Ishikawa (cell line): ENCODE results near the gene EIF2B4.

Experiments used
- CEBPB ChIP-seq: IDR thresholded peaks from 2 replicates; pipeline ENCODE4 v1.6.1; 2012
- CREB1 ChIP-seq: IDR thresholded peaks from 2 replicates; pipeline ENCODE4 v1.6.1; 2012; ENCODE audit warnings: low read depth
- EGR1 ChIP-seq: IDR thresholded peaks from 2 replicates; pipeline ENCODE4 v1.6.1; 2012
- EP300 ChIP-seq: IDR thresholded peaks from 2 replicates; pipeline ENCODE4 v1.6.1; 2012; ENCODE audit warnings: borderline replicate concordance
- FOXM1 ChIP-seq: IDR thresholded peaks from 2 replicates; pipeline ENCODE4 v1.6.1; 2012; ENCODE audit warnings: low read depth, borderline replicate concordance
- MAX ChIP-seq: IDR thresholded peaks from 2 replicates; pipeline ENCODE4 v1.6.1; 2012
- NFIC ChIP-seq: IDR thresholded peaks from 2 replicates; pipeline ENCODE4 v1.6.1; 2012
- RAD21 ChIP-seq: IDR thresholded peaks from 2 replicates; pipeline ENCODE4 v1.6.1; 2012; ENCODE audit warnings: low read depth
- REST ChIP-seq: IDR thresholded peaks from 2 replicates; pipeline ENCODE4 v1.6.1; 2012; ENCODE audit warnings: low read depth, mild to moderate bottlenecking
- TAF1 ChIP-seq: IDR thresholded peaks from 2 replicates; pipeline ENCODE4 v1.6.1; 2012; ENCODE audit warnings: low read depth, mild to moderate bottlenecking
- TCF12 ChIP-seq: IDR thresholded peaks from 2 replicates; pipeline ENCODE4 v1.6.1; 2012; ENCODE audit warnings: low read depth
- TEAD4 ChIP-seq: IDR thresholded peaks from 2 replicates; pipeline ENCODE4 v1.6.1; 2012
- YY1 ChIP-seq: IDR thresholded peaks from 2 replicates; pipeline ENCODE4 v1.6.1; 2012; ENCODE audit warnings: low read depth
- ZBTB7A ChIP-seq: IDR thresholded peaks from 2 replicates; pipeline ENCODE4 v1.6.1; 2012; ENCODE audit warnings: low read depth
- TF ChIP-seq, protein P1 (sequence below): IDR thresholded peaks from 2 replicates; pipeline ENCODE4 v1.6.1; 2012

EIF2B4 gene

DNA sequence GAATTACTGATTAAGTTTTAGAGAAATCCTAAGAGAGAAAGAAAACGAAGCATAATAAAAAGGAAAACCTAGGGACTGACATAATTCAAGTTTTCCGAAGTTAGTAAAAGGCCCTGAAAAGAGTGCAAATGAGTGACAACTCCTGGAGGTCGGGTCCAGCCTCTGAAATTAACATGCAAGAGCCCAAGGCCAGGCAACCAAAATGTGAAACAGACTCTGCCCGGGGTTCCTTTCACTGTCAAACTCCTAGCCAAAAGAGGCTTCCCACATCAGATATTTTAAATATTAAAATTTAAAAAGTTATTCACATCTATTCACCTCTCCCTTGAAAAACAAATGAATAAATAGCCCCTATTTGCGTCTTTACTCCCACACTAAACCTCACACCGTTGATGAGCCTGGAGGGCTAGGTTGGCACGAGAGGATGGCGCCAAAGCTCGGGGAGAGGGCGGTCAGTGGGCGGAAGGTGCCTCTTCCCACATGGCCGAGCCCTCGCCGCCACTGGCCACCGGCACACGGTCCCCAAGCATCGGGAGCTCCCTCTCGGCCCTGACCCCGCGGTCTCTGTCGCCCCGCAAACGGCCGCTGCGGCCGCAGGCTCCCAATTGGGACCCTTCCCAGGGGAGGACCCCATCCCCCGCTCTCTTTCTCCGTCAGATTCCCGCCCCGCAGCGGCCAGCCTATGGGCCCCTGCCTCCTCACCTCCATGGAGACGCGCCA lies 38.6 kb upstream of the EIF2B4 start:
- no peak for TF ChIP-seq MAX
- TF ChIP-seq EGR1 = 0 out of 2 replicates have a peak, but pooled peaks have one; percentile 10
- TF ChIP-seq, protein P1, sequence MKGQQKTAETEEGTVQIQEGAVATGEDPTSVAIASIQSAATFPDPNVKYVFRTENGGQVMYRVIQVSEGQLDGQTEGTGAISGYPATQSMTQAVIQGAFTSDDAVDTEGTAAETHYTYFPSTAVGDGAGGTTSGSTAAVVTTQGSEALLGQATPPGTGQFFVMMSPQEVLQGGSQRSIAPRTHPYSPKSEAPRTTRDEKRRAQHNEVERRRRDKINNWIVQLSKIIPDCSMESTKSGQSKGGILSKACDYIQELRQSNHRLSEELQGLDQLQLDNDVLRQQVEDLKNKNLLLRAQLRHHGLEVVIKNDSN = no peak
- TF ChIP-seq ZBTB7A = no peak; the same call in 1 of the 2 replicates

DNA sequence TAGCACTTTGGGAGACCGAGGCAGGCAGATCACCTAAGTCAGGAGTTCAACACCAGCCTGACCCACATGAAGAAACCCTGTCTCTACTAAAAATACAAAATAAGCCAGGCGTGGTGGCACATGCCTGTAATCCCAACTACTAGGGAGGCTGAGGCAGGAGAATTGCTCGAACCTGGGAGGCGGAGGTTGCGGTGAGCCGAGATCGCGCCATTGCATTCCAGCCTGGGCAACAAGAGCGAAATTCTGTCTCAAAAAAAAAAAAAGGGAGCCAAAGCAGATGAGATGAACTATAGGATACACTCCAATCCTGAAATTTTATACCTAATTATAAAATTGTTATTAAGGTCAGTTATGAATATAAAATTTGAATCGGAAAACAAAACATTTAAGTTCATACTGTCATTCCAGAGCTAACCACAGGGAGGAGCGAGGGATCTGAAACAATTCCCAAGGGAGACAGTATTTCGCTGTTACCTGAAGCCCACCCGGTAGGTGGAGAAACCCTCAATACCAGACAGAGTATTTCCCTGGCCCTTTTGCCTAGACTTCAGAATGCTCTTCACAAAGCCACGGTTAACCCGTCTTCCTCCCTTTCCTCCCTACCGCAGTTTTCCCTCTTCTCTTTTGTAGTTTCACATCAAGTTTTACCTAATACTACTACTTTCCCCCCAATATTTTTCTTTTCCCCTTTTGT lies 37.8 kb upstream of the EIF2B4 start:
- TF ChIP-seq CEBPB (no peak), RAD21 (peak; percentile 61), REST (no peak), NFIC (no peak), TAF1 (no peak)
- TF ChIP-seq, protein P1 = no peak

DNA sequence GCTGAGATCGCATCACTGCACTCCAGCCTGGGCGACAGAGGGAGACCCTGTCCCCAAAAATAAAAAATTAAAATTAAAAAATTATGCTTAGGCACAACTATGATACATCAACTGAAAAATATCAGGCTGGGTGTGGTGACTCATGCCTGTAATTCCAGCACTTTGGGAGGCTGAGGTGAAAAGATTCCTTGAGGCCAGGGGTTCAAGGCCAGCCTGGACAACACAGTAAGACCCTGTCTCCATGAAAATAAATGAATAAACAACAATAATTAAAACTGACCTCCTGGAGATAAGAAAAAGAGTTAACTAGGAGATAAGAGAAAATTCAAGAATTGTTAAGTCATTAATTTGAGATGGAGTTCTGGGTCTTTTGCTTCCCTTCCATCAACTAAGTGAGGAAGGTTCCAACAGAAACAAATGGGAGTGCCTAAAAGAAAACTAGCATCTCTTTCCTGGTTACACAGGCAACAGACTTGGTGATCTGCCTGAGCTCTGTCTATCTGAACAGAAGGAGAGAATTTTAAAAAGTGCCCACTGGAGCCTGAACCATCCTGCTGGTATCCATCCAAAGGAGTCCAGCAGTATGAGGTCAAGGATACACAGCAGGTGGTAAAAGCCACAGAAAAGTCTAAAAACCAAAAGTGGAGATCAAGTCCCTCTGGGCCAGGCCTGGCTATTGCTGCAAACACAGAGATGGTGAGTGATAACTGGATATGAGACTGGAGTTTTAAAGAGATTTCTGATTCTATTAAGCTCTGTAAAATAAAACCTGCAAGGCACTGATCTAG lies 30.4 kb upstream of the EIF2B4 start:
- TF ChIP-seq TEAD4 = no peak
- TF ChIP-seq CREB1 = no peak
- no peak for TF ChIP-seq RAD21
- TF ChIP-seq REST = no peak
- TF ChIP-seq, protein P1 = no peak
- TF ChIP-seq YY1 = no peak
- TF ChIP-seq CEBPB = no peak
- TF ChIP-seq EGR1 = no peak
- TF ChIP-seq TAF1 = no peak
- no peak for TF ChIP-seq NFIC
- TF ChIP-seq FOXM1 = no peak

- TF ChIP-seq NFIC = no peak
- no peak for TF ChIP-seq EGR1
Observed at GRCh38 chr2:27398962-27399361, 28.8 kb upstream of the EIF2B4 start.

DNA sequence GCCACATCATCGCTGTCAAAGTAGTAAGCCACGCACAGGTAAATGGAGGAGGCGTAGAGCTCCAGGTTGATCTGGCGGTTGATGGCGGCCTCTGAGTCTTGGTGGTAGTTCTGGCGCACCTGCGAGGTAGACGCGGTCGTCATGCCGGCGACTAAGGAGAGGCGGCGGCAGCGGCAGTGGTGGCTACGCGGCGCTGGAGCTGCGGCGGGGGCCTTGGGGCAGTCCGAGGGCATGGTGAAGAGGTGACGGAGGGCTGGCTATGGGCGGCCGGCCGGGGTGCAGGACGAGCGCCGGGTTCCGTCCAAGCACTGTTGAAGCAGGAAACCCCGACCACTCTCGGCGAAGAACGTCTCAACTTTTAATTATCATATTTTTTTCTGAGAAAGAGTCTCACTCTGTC lies 23.1 kb upstream of the EIF2B4 start:
- no peak for TF ChIP-seq TCF12
- TF ChIP-seq, protein P1 = no peak
- TF ChIP-seq REST = no peak
- TF ChIP-seq EP300 = no peak
- no peak for TF ChIP-seq EGR1
- no peak for TF ChIP-seq TAF1
- no peak for TF ChIP-seq ZBTB7A
- no peak for TF ChIP-seq CREB1
- no peak for TF ChIP-seq MAX
- no peak for TF ChIP-seq FOXM1
- TF ChIP-seq TEAD4 = no peak
- TF ChIP-seq NFIC = no peak
- no peak for TF ChIP-seq RAD21
- TF ChIP-seq YY1 = no peak
